ENCODE measurements around the gene TP53.

Gene TP53

DNA sequence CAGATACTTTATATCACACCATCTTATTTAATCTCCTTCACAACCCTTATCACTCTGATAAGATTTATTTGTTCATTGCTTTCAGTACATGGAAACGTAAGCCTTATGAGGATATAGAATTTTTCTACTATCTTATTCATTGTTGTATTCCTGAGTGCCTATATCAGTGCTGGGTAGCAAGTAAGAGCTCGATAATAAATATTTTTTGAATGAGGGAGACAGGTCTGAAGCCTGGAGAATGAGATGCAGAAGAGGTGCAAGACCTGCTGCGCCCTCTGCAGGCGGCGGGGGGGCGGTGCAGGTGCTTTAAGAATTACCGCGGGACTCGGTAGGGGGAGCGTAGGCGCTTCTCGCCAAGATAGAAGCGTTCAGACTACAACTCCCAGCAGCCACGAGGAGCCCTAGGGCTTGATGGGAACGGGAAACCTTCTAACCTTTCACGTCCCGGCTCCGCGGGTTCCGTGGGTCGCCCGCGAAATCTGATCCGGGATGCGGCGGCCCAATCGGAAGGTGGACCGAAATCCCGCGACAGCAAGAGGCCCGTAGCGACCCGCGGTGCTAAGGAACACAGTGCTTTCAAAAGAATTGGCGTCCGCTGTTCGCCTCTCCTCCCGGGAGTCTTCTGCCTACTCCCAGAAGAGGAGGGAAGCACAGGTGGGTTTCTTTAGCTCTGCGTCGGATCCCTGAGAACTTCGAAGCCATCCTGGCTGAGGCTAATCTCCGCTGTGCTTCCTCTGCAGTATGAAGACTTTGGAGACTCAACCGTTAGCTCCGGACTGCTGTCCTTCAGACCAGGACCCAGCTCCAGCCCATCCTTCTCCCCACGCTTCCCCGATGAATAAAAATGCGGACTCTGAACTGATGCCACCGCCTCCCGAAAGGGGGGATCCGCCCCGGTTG lies 868 bp upstream of the TP53 start, which contains the start of gene WRAP53 (continued):
- TF ChIP-seq, protein P1, sequence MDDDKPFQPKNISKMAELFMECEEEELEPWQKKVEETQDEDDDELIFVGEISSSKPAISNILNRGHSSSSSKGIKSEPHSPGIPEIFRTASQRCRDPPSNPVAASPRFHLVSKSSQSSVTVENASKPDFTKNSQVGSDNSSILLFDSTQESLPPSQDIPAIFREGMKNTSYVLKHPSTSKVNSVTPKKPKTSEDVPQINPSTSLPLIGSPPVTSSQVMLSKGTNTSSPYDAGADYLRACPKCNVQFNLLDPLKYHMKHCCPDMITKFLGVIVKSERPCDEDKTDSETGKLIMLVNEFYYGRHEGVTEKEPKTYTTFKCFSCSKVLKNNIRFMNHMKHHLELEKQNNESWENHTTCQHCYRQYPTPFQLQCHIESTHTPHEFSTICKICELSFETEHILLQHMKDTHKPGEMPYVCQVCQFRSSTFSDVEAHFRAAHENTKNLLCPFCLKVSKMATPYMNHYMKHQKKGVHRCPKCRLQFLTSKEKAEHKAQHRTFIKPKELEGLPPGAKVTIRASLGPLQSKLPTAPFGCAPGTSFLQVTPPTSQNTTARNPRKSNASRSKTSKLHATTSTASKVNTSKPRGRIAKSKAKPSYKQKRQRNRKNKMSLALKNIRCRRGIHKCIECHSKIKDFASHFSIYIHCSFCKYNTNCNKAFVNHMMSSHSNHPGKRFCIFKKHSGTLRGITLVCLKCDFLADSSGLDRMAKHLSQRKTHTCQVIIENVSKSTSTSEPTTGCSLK (tag by site-specific recombination; IDR thresholded peaks at IDR 0.05), result no peak
- TF ChIP-seq, protein P2, sequence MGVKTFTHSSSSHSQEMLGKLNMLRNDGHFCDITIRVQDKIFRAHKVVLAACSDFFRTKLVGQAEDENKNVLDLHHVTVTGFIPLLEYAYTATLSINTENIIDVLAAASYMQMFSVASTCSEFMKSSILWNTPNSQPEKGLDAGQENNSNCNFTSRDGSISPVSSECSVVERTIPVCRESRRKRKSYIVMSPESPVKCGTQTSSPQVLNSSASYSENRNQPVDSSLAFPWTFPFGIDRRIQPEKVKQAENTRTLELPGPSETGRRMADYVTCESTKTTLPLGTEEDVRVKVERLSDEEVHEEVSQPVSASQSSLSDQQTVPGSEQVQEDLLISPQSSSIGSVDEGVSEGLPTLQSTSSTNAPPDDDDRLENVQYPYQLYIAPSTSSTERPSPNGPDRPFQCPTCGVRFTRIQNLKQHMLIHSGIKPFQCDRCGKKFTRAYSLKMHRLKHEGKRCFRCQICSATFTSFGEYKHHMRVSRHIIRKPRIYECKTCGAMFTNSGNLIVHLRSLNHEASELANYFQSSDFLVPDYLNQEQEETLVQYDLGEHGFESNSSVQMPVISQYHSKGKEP (tag by site-specific recombination; IDR thresholded peaks at IDR 0.05), result peak; percentile 67; the same call in 1 of the 2 replicates
- TF ChIP-seq, protein P3, sequence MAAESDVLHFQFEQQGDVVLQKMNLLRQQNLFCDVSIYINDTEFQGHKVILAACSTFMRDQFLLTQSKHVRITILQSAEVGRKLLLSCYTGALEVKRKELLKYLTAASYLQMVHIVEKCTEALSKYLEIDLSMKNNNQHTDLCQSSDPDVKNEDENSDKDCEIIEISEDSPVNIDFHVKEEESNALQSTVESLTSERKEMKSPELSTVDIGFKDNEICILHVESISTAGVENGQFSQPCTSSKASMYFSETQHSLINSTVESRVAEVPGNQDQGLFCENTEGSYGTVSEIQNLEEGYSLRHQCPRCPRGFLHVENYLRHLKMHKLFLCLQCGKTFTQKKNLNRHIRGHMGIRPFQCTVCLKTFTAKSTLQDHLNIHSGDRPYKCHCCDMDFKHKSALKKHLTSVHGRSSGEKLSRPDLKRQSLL (tag by site-specific recombination; IDR thresholded peaks at IDR 0.05), result peak; percentile 29; the same call in 1 of the 2 replicates
- TF ChIP-seq ZBTB26 (tag by site-specific recombination; optimal IDR thresholded peaks at IDR 0.05), result peak; percentile 29
- TF ChIP-seq ZNF335 (tag by site-specific recombination; conservative IDR thresholded peaks at IDR 0.05), result peak; percentile 92
- peak; percentile 70 for TF ChIP-seq ZNF660 (tag by site-specific recombination; IDR thresholded peaks at IDR 0.05)
- no peak for TF ChIP-seq ZBTB7A (tag by site-specific recombination; IDR thresholded peaks at IDR 0.05; ENCODE audit: low read depth)
- TF ChIP-seq, protein P4, sequence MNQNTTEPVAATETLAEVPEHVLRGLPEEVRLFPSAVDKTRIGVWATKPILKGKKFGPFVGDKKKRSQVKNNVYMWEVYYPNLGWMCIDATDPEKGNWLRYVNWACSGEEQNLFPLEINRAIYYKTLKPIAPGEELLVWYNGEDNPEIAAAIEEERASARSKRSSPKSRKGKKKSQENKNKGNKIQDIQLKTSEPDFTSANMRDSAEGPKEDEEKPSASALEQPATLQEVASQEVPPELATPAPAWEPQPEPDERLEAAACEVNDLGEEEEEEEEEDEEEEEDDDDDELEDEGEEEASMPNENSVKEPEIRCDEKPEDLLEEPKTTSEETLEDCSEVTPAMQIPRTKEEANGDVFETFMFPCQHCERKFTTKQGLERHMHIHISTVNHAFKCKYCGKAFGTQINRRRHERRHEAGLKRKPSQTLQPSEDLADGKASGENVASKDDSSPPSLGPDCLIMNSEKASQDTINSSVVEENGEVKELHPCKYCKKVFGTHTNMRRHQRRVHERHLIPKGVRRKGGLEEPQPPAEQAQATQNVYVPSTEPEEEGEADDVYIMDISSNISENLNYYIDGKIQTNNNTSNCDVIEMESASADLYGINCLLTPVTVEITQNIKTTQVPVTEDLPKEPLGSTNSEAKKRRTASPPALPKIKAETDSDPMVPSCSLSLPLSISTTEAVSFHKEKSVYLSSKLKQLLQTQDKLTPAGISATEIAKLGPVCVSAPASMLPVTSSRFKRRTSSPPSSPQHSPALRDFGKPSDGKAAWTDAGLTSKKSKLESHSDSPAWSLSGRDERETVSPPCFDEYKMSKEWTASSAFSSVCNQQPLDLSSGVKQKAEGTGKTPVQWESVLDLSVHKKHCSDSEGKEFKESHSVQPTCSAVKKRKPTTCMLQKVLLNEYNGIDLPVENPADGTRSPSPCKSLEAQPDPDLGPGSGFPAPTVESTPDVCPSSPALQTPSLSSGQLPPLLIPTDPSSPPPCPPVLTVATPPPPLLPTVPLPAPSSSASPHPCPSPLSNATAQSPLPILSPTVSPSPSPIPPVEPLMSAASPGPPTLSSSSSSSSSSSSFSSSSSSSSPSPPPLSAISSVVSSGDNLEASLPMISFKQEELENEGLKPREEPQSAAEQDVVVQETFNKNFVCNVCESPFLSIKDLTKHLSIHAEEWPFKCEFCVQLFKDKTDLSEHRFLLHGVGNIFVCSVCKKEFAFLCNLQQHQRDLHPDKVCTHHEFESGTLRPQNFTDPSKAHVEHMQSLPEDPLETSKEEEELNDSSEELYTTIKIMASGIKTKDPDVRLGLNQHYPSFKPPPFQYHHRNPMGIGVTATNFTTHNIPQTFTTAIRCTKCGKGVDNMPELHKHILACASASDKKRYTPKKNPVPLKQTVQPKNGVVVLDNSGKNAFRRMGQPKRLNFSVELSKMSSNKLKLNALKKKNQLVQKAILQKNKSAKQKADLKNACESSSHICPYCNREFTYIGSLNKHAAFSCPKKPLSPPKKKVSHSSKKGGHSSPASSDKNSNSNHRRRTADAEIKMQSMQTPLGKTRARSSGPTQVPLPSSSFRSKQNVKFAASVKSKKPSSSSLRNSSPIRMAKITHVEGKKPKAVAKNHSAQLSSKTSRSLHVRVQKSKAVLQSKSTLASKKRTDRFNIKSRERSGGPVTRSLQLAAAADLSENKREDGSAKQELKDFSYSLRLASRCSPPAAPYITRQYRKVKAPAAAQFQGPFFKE (tag by site-specific recombination; IDR thresholded peaks at IDR 0.05; ENCODE audit: borderline replicate concordance), result no peak
- no peak for TF ChIP-seq ZNF529 (tag by site-specific recombination; IDR thresholded peaks at IDR 0.05; ENCODE audit: insufficient replicate concordance)
